GM10248 (cell line): ENCODE data around the gene NAA40.

Experiments
- CTCF ChIA-PET: fragments of 300-600 bp; sonication (Branson Sonifier 250); formaldehyde crosslinking; extraction: SDS; loops from one replicate; lab custom pipeline; 2021; ENCODE audit warnings: antibody characterized with exemption; lab: Yijun Ruan, JAX
- POLR2A ChIA-PET: fragments of 350-650 bp; sonication (Branson Sonifier 250); formaldehyde crosslinking; extraction: SDS; loops from one replicate; lab custom pipeline; 2020; ENCODE audit warnings: antibody characterized with exemption; lab: Yijun Ruan, JAX
- DNase-seq: peaks from one replicate; pipeline ENCODE4 v3.0.0; 2012; ENCODE audit errors: extremely low spot score
- TF ChIP-seq, protein P1 (sequence below): IDR thresholded peaks from 2 replicates; pipeline ENCODE4 v1.5.1; 2012; ENCODE audit warnings: mild to moderate bottlenecking, low read depth; ENCODE audit errors: extremely low read depth, missing control alignments, control extremely low read depth

Gene NAA40

DNA sequence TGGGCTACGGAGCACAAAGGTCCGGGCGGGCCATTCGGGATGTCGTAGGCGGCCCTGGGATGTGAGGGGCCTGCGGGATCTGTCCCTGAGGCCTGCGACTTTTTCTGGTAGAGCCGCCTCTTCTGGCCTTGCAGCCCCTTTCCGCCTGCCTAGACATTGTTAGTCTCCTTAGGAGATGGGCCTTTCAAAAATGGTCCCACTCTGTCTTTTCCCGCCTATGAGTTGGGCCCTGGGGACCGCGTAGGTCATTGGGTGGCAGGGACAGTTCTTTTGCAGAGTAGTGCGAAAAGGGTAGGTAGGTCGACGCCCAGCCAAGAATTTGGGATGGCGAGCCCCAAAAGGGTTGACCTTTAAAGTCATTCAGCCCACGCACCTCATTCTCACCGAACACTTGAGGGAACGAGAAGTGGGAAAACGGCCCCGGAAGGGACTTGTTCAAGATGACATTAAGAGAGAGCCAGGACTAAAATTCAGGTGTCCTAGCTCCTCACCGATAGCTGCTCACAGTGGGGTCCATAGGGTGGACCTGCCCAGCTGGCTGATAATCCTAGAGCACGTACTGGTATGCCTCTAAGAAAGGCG, 48.2 kb downstream of the NAA40 start:
- ChIA-PET CTCF (interaction anchor here (1.3 to 2.2 kb wide), 2 partner anchors 14 to 150 kb away, joined by 3 to 19 read pairs; no protein-coding TSS in a partner anchor), POLR2A (interaction anchor here (0.5 kb wide), 1 partner anchor 1733 kb away, joined by 6 read pairs; the partner anchor contains the start of gene RNASEH2C)
- no peak for DNase-seq
- TF ChIP-seq, protein P1, sequence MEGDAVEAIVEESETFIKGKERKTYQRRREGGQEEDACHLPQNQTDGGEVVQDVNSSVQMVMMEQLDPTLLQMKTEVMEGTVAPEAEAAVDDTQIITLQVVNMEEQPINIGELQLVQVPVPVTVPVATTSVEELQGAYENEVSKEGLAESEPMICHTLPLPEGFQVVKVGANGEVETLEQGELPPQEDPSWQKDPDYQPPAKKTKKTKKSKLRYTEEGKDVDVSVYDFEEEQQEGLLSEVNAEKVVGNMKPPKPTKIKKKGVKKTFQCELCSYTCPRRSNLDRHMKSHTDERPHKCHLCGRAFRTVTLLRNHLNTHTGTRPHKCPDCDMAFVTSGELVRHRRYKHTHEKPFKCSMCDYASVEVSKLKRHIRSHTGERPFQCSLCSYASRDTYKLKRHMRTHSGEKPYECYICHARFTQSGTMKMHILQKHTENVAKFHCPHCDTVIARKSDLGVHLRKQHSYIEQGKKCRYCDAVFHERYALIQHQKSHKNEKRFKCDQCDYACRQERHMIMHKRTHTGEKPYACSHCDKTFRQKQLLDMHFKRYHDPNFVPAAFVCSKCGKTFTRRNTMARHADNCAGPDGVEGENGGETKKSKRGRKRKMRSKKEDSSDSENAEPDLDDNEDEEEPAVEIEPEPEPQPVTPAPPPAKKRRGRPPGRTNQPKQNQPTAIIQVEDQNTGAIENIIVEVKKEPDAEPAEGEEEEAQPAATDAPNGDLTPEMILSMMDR = no peak

DNA sequence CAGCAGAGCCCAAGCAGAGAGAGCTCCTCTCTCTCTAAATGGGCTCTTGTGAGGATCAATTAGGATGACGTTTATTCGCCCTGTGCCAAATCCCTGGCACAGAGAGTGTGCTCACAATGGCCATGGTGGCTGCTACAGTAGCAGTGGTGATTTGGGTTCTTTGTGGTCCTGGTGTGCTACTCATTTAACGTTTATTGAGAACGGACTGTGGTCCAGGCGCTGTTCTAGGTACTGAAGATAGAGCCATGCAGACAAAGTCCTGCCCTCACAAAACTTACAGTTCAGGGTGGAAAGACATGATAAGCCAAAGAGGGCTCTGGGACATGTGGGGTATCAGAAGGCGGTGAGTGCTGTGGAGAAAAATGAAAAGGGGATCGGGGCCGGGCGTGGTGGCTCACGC, 52.8 kb downstream of the NAA40 start:
- ChIA-PET CTCF (interaction anchor here (1.2 to 2.2 kb wide), 2 partner anchors 9 to 74 kb away, joined by 3 to 24 read pairs; partner anchors contain the start of gene RCOR2), POLR2A (interaction anchor here (1.0 kb wide), 1 partner anchor 11 kb away, joined by 3 read pairs; no protein-coding TSS in a partner anchor)
- TF ChIP-seq, protein P1 = no peak
- DNase-seq = no peak

DNA sequence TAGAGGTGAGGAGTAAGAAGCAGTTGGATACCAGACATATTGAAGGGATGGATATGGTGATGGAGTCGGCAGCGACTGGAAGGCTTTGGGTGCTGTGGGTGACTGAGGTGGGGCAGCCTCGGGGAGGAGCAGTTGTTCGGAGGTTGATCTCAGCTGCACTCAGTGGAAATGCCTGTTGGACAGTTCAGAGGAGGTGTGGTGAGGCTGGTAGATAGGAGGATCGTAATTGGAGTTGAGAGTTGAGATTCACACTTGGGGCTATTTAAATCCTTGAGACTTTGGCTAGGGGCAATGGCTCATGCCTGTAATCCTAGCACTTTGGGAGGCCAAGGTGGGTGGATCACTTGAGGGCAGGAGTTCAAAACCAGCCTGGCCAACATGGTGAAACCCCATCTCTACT, 54.3 kb downstream of the NAA40 start:
- POLR2A ChIA-PET = no interaction called here
- TF ChIP-seq, protein P1 = no peak
- no peak for DNase-seq
- CTCF ChIA-PET = no interaction called here

DNA sequence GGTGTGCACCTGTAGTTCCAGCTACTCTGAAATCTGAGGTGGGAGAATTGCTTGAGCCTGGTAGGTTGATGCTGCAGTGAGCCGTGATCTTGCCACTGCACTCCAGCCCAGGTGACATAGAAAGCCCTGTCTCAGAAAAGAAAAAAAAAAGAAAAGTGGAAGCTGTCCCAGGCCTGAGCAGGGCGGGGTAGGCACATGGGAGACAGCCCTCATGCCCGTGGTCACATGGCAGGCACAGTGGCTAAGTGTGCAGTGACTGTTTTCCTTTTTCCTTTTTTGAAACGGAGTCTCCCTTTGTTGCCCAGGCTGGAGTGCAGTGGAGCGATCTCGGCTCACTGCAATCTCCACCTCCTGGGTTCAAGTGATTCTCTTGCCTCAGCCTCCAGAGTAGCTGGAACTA, 55.2 kb downstream of the NAA40 start:
- ChIA-PET POLR2A (interaction anchor here (0.7 kb wide), 1 partner anchor 592 kb away, joined by 3 read pairs; no protein-coding TSS in a partner anchor), CTCF (interaction anchor here (3.0 kb wide), 1 partner anchor 155 kb away, joined by 11 read pairs; no protein-coding TSS in a partner anchor)
- DNase-seq = no peak
- TF ChIP-seq, protein P1 = no peak

DNA sequence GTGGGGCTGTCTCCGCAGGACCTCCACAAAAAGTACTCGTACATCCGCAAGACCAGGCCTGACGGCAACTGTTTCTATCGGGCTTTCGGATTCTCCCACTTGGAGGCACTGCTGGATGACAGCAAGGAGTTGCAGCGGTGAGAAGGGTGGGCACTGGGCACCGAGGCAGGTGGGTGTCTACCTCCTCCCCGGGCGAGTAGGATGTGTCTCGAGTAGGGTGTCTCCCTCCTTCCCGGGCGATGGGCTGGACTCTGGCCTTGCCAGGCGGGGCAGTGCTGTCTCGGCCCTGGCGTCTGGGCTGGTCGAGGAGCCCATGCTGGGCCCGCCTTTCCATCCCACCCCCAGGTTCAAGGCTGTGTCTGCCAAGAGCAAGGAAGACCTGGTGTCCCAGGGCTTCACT, 57.7 kb downstream of the NAA40 start:
- CTCF ChIA-PET = interaction anchor here (3.0 kb wide), 1 partner anchor 153 kb away, joined by 11 read pairs; no protein-coding TSS in a partner anchor
- DNase-seq = no peak
- POLR2A ChIA-PET = interaction anchor here (0.6 kb wide), 1 partner anchor 20 kb away, joined by 4 read pairs; no protein-coding TSS in a partner anchor
- TF ChIP-seq, protein P1 = no peak

DNA sequence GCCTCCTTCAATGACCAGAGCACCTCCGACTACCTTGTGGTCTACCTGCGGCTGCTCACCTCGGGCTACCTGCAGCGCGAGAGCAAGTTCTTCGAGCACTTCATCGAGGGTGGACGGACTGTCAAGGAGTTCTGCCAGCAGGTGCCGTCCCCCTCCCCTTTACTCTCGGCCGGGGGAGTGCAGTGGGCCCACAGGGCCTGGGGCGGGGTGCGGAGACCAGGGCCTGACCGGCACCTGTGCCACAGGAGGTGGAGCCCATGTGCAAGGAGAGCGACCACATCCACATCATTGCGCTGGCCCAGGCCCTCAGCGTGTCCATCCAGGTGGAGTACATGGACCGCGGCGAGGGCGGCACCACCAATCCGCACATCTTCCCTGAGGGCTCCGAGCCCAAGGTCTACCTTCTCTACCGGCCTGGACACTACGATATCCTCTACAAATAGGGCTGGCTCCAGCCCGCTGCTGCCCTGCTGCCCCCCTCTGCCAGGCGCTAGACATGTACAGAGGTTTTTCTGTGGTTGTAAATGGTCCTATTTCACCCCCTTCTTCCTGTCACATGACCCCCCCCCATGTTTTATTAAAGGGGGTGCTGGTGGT, 58.4 kb downstream of the NAA40 start:
- ChIA-PET CTCF (interaction anchor here (1.1 kb wide), 1 partner anchor 275 kb away, joined by 3 read pairs; no protein-coding TSS in a partner anchor), POLR2A (no interaction called here)
- DNase-seq = no peak
- TF ChIP-seq, protein P1 = no peak
